ENCODE data around the gene EML4.

The EML4 gene

GRCh38 chr2:42196403-42197267, 27.5 kb downstream of the EML4 start:
- peak; percentile 93 for ATAC-seq (ENCODE audit: insufficient read depth, low read depth)
- Histone ChIP-seq H3K4me1 (ENCODE audit: insufficient read depth, low read length) (peaks cover 15% of the 10 kb centered on the region), H3K9ac (ENCODE audit: low read depth, low read length) (no peak overlapping the region)

GRCh38 chr2:42197792-42198191, 28.6 kb downstream of the EML4 start:
- Histone ChIP-seq H3K27ac (ENCODE audit: low read length) (no peak overlapping the region), H3K79me2 (ENCODE audit: insufficient read depth, low read length) (peaks cover 88% of the 10 kb centered on the region), H4K20me1 (ENCODE audit: insufficient read depth, low read length) (peaks cover 15% of the 10 kb centered on the region; the same call in 1 of the 2 replicates), H3K27me3 (ENCODE audit: insufficient read depth, low read length, poor library complexity) (no peaks in the 10 kb centered on the region), H3K4me1 (ENCODE audit: insufficient read depth, low read length) (peaks cover 15% of the 10 kb centered on the region), H3K9ac (ENCODE audit: low read depth, low read length) (no peak overlapping the region), H3K4me2 (ENCODE audit: insufficient read depth, low read length) (no peak overlapping the region), H2AFZ (ENCODE audit: low read depth, low read length) (no peak overlapping the region), H3K36me3 (ENCODE audit: insufficient read depth, low read length) (no peaks in the 10 kb centered on the region), H3K4me3 (ENCODE audit: low read depth in 1 of 2, low read length in 2 of 2) (no peak overlapping the region), H3K9me3 (ENCODE audit: insufficient read depth, low read length, severe bottlenecking) (no peaks in the 10 kb centered on the region)
- DNase-seq, result no peak
- TF ChIP-seq EZH2 (IDR thresholded peaks at IDR 0.05; ENCODE audit: borderline replicate concordance, low read depth, low read length, severe bottlenecking) (no peak), CTCF (IDR thresholded peaks at IDR 0.05; ENCODE audit: borderline replicate concordance, extremely low read depth, low read length, poor library complexity, severe bottlenecking) (no peak)
- ATAC-seq (ENCODE audit: insufficient read depth, low read depth), result no peak

More at GRCh38 chr2:42196403-42197267, 27.5 kb downstream of the EML4 start:
- DNase-seq, result peak; percentile 51
- H3K36me3 ChIP-seq (ENCODE audit: insufficient read depth, low read length), result no peaks in the 10 kb centered on the region
- no peak overlapping the region for H2AFZ ChIP-seq (ENCODE audit: low read depth, low read length)
- peak overlapping the region; percentile 26 for H3K27ac ChIP-seq (ENCODE audit: low read length)
- H3K4me3 ChIP-seq (ENCODE audit: low read depth in 1 of 2, low read length in 2 of 2), result no peak overlapping the region
- H3K4me2 ChIP-seq (ENCODE audit: insufficient read depth, low read length), result no peak overlapping the region
- H3K79me2 ChIP-seq (ENCODE audit: insufficient read depth, low read length), result peaks cover 86% of the 10 kb centered on the region
- H3K27me3 ChIP-seq (ENCODE audit: insufficient read depth, low read length, poor library complexity), result no peaks in the 10 kb centered on the region
- TF ChIP-seq EZH2 (IDR thresholded peaks at IDR 0.05; ENCODE audit: borderline replicate concordance, low read depth, low read length, severe bottlenecking) (no peak), CTCF (IDR thresholded peaks at IDR 0.05; ENCODE audit: borderline replicate concordance, extremely low read depth, low read length, poor library complexity, severe bottlenecking) (peak; percentile 80)
- peaks cover 12% of the 10 kb centered on the region; the same call in 1 of the 2 replicates for H4K20me1 ChIP-seq (ENCODE audit: insufficient read depth, low read length)
- no peaks in the 10 kb centered on the region for H3K9me3 ChIP-seq (ENCODE audit: insufficient read depth, low read length, severe bottlenecking)

GRCh38 chr2:42198466-42198865, 29.3 kb downstream of the EML4 start:
- TF ChIP-seq CTCF (IDR thresholded peaks at IDR 0.05; ENCODE audit: borderline replicate concordance, extremely low read depth, low read length, poor library complexity, severe bottlenecking), result no peak
- no peak for TF ChIP-seq EZH2 (IDR thresholded peaks at IDR 0.05; ENCODE audit: borderline replicate concordance, low read depth, low read length, severe bottlenecking)
- no peaks in the 10 kb centered on the region for H3K27me3 ChIP-seq (ENCODE audit: insufficient read depth, low read length, poor library complexity)
- H3K9ac ChIP-seq (ENCODE audit: low read depth, low read length), result no peak overlapping the region
- DNase-seq (no peak), ATAC-seq (ENCODE audit: insufficient read depth, low read depth) (no peak)
- peaks cover 15% of the 10 kb centered on the region; the same call in 1 of the 2 replicates for H4K20me1 ChIP-seq (ENCODE audit: insufficient read depth, low read length)
- H3K4me2 ChIP-seq (ENCODE audit: insufficient read depth, low read length), result no peak overlapping the region
- H3K4me1 ChIP-seq (ENCODE audit: insufficient read depth, low read length), result peaks cover 15% of the 10 kb centered on the region
- H3K27ac ChIP-seq (ENCODE audit: low read length), result no peak overlapping the region
- H3K9me3 ChIP-seq (ENCODE audit: insufficient read depth, low read length, severe bottlenecking), result no peaks in the 10 kb centered on the region
- H3K4me3 ChIP-seq (ENCODE audit: low read depth in 1 of 2, low read length in 2 of 2), result no peak overlapping the region
- H3K36me3 ChIP-seq (ENCODE audit: insufficient read depth, low read length), result no peaks in the 10 kb centered on the region
- H3K79me2 ChIP-seq (ENCODE audit: insufficient read depth, low read length), result peaks cover 86% of the 10 kb centered on the region
- H2AFZ ChIP-seq (ENCODE audit: low read depth, low read length), result no peak overlapping the region
